Measurements from ENCODE around the gene DNAH3.
"Not testable (repeated sequence)": the region's sequence is repeated elsewhere in the genome, so short reads cannot be mapped to it uniquely, and the experiment has no call there.

DNAH3 gene

GRCh38 chr16:21117567-21117966, 33.1 kb downstream of the DNAH3 start:
- DNase-seq (ENCODE audit: insufficient read length, low spot score): no peak

DNA sequence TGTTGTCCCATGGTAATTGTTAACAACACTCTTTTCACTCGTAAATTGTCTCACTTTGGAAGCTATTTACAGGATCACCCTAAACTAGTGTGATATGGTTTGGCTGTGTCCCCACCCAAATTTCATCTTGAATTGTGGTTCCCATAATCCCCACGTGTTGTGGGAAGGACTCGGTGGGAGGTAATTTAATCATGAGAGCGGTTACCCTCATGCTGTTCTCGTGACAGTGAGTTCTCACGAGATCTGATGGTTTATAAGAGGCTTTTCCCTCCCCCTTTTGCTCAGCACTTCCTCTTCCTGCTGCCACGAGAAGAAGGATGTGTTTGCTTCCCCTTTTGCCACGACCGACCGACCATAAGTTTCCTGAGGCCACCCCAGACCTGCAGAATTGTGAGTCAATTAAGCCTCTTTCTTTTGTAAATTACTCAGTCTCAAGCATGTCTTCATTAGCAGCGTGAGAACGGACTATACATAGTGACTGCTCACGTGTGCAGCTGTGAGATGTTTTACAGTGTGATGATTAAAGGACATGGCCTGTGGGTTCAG, 34.4 kb downstream of the DNAH3 start:
- FAIRE-seq (no peak), DNase-seq (ENCODE audit: insufficient read length, low spot score) (no peak)
- TF ChIP-seq, protein P1, sequence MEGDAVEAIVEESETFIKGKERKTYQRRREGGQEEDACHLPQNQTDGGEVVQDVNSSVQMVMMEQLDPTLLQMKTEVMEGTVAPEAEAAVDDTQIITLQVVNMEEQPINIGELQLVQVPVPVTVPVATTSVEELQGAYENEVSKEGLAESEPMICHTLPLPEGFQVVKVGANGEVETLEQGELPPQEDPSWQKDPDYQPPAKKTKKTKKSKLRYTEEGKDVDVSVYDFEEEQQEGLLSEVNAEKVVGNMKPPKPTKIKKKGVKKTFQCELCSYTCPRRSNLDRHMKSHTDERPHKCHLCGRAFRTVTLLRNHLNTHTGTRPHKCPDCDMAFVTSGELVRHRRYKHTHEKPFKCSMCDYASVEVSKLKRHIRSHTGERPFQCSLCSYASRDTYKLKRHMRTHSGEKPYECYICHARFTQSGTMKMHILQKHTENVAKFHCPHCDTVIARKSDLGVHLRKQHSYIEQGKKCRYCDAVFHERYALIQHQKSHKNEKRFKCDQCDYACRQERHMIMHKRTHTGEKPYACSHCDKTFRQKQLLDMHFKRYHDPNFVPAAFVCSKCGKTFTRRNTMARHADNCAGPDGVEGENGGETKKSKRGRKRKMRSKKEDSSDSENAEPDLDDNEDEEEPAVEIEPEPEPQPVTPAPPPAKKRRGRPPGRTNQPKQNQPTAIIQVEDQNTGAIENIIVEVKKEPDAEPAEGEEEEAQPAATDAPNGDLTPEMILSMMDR (IDR thresholded peaks at IDR 0.05; ENCODE audit: insufficient read depth, missing control alignments): no peak

More at GRCh38 chr16:21117567-21117966, 33.1 kb downstream of the DNAH3 start:
- no peak for FAIRE-seq
- TF ChIP-seq, protein P1 (IDR thresholded peaks at IDR 0.05; ENCODE audit: insufficient read depth, missing control alignments): no peak

DNA sequence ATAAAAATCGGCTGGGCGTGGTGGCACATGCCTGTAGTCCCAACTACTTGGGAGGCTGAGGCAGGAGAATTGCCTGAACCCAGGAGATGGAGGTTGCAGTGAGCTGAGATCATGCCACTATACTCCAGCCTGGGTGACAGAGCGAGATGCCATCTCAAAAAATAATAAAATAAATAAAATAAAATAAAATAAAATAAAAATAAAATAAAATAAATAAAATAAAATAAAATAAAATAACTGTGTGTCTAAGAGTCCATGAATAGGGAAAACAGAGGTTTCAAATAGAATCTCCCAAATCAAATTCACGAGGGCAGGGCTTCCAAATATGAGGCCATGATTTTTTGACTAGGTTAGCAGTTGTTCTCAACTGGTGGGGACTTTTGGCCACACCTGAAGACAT, 35.1 kb downstream of the DNAH3 start:
- not testable (repeated sequence) for DNase-seq (ENCODE audit: insufficient read length, low spot score); FAIRE-seq

GRCh38 chr16:21103941-21104860, 46.4 kb downstream of the DNAH3 start:
- no peak for FAIRE-seq
- DNase-seq (ENCODE audit: insufficient read length, low spot score): no peak

DNA sequence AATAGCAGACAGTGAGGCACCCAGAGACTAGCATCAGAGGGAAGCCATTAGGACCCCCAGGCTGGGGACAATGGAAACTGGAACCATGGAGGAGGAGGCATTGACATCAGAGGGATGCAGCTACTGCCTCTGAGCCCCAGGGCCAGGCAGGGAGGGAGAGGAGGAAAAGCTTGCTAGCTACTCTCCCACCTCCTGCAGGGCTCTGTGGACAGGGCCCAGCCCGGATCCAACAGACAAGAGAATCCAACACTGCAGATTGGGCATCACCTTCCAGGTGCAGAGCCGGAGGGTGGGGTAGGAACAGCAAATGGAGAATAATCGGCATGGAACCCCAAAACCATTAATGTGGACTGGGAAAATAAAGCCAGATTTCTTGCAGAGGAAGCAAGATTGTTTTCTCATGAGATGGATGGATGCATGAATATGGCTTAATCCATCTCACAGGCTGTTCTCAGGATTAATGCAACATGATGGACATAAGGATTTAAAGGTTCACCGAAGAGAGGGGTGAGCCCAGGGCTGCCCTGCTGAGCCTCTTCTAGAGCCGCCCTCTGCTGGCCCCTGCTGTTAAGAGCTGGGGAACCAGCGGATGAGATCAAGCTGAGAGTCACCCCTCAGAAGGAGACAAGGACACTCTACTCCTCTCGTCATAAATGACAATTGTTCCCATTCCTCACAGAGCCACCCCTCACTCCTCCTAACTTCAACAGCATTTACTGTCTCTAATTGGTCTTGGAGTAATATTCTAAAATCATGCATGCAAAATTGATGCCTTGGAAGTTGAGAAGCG, 48.8 kb downstream of the DNAH3 start:
- FAIRE-seq (no peak), DNase-seq (ENCODE audit: insufficient read length, low spot score) (peak; percentile 44)
- TF ChIP-seq, protein P1 (IDR thresholded peaks at IDR 0.05; ENCODE audit: insufficient read depth, missing control alignments): peak; percentile 34

More at GRCh38 chr16:21103941-21104860, 46.4 kb downstream of the DNAH3 start:
- TF ChIP-seq, protein P1 (IDR thresholded peaks at IDR 0.05; ENCODE audit: insufficient read depth, missing control alignments): no peak

GRCh38 chr16:21100447-21100846, 50.2 kb downstream of the DNAH3 start:
- DNase-seq (ENCODE audit: insufficient read length, low spot score) (no peak), FAIRE-seq (no peak)

DNA sequence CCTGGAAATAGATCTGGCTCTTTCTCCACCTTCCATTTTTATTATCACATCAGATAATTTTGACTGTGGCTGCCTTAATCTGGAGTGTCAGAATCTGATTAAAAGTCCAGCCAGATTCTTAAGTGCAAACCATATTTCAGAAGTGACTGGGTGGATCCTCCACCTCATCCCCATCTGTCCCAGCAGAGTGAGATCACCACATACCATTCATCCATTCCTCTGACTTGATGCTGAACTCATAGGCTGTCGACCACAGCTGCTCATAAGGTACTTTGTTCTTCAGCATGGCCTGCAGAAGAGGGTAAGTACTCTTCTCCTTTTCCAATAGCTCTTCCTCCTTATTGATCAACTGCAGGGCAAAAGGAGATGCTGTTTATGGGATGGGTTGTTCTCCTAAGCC, 53.5 kb downstream of the DNAH3 start:
- TF ChIP-seq, protein P1 (IDR thresholded peaks at IDR 0.05; ENCODE audit: insufficient read depth, missing control alignments): no peak
- FAIRE-seq: no peak
- no peak for DNase-seq (ENCODE audit: insufficient read length, low spot score)

More at GRCh38 chr16:21100447-21100846, 50.2 kb downstream of the DNAH3 start:
- TF ChIP-seq, protein P1 (IDR thresholded peaks at IDR 0.05; ENCODE audit: insufficient read depth, missing control alignments): no peak

DNA sequence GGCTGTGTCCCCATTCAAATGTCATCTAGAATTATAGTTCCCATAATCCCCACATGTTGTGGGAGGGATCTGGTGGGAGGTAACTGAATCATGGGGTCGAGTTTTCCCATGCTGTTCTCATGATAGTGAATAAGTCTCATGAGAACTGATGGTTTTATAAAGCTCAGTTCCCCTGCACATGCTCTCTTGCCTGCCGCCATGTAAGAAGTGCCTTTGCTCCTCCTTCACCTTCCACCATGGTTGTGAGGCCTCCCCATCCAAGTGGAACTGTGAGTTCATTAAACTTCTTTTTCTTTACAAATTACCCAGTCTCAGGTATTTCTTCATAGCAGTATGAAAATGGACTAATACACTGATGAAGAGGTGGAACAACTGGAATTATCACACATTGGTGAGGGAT, 55.9 kb downstream of the DNAH3 start:
- FAIRE-seq; DNase-seq (ENCODE audit: insufficient read length, low spot score): not testable (repeated sequence)
